Stimulated activated CD8-positive, alpha-beta memory T cell treated with anti-CD3 and anti-CD28 coated beads, Interleukin-15, amount 100 ng/mL, for 1 hour (primary cell): Measurements from ENCODE around the gene RASAL2.
"Not testable (repeated sequence)": the region's sequence is repeated elsewhere in the genome, so short reads cannot be mapped to it uniquely, and the experiment has no call there.

Experiments used
- DNase-seq: peaks from one replicate; pipeline ENCODE4 v3.0.0-alpha.2; 2020; ENCODE audit warnings: low read depth

The RASAL2 gene

GRCh38 chr1:178283409-178283808 is 189.5 kb downstream of the RASAL2 start:
- DNase-seq, result no peak

GRCh38 chr1:178284058-178284457 is 190.2 kb downstream of the RASAL2 start:
- no peak for DNase-seq

GRCh38 chr1:178291166-178291565 is 197.3 kb downstream of the RASAL2 start:
- no peak for DNase-seq

GRCh38 chr1:178294654-178295053 is 200.8 kb downstream of the RASAL2 start:
- no peak for DNase-seq

- DNase-seq, result no peak
Measured at GRCh38 chr1:178300352-178300699, 206.4 kb downstream of the RASAL2 start.

GRCh38 chr1:178301141-178301540 is 207.2 kb downstream of the RASAL2 start:
- DNase-seq, result no peak

- DNase-seq, result no peak
Measured at GRCh38 chr1:178307264-178307663, 213.4 kb downstream of the RASAL2 start.

- DNase-seq, result no peak
Measured at GRCh38 chr1:178308438-178308837, 214.5 kb downstream of the RASAL2 start.

GRCh38 chr1:178310685-178311105 is 216.8 kb downstream of the RASAL2 start:
- no peak for DNase-seq

- DNase-seq, result no peak
Measured at GRCh38 chr1:178311164-178311563, 217.3 kb downstream of the RASAL2 start.

GRCh38 chr1:178320280-178320982 is 226.5 kb downstream of the RASAL2 start:
- not testable (repeated sequence) for DNase-seq

- no peak for DNase-seq
Measured at GRCh38 chr1:178323067-178323466, 229.2 kb downstream of the RASAL2 start.

- DNase-seq, result no peak
Measured at GRCh38 chr1:178324003-178324402, 230.1 kb downstream of the RASAL2 start.

GRCh38 chr1:178328728-178329127 is 234.8 kb downstream of the RASAL2 start:
- DNase-seq, result no peak

- no peak for DNase-seq
Measured at GRCh38 chr1:178330153-178330552, 236.2 kb downstream of the RASAL2 start.

- no peak for DNase-seq
Measured at GRCh38 chr1:178330848-178331497, 237.1 kb downstream of the RASAL2 start.

- DNase-seq, result no peak
Measured at GRCh38 chr1:178335426-178335825, 241.5 kb downstream of the RASAL2 start.

GRCh38 chr1:178337091-178337706 is 243.3 kb downstream of the RASAL2 start:
- DNase-seq, result no peak

GRCh38 chr1:178339834-178340233 is 245.9 kb downstream of the RASAL2 start:
- no peak for DNase-seq

- no peak for DNase-seq
Measured at GRCh38 chr1:178341261-178341956, 247.5 kb downstream of the RASAL2 start.

- DNase-seq, result no peak
Measured at GRCh38 chr1:178342745-178343144, 248.8 kb downstream of the RASAL2 start.

- no peak for DNase-seq
Measured at GRCh38 chr1:178344513-178345091, 250.7 kb downstream of the RASAL2 start.
